Duodenal mucosa (tissue), 2 donors: ENCODE results near the gene EDN3.

Source experiments
- H3K27ac ChIP-seq: one replicate; pipeline ENCODE4 v1.7.0; 2013; ENCODE audit warnings: low read depth, low read length
- H3K27me3 ChIP-seq, 2 donors: one replicate each; pipeline ENCODE4 v1.7.0; 2013; ENCODE audit warnings: low read length in 2 of 2, control low read depth in 1 of 2; ENCODE audit not compliant: insufficient read depth in 2 of 2, control insufficient read depth in 1 of 2
- H3K36me3 ChIP-seq, 2 donors: one replicate each; pipeline ENCODE4 v1.7.0; 2013; ENCODE audit warnings: low read length in 2 of 2, control low read depth in 1 of 2; ENCODE audit not compliant: insufficient read depth in 2 of 2, control insufficient read depth in 1 of 2
- H3K4me1 ChIP-seq, 2 donors: one replicate each; pipeline ENCODE4 v1.7.0; 2013; ENCODE audit warnings: low read length in 2 of 2, control low read depth in 1 of 2; ENCODE audit not compliant: insufficient read depth in 2 of 2, control insufficient read depth in 1 of 2
- H3K4me3 ChIP-seq, 2 donors: one replicate each; pipeline ENCODE4 v1.7.0; 2013; ENCODE audit warnings: low read length in 2 of 2, low read depth in 1 of 2
- H3K9ac ChIP-seq, 2 donors: one replicate each; pipeline ENCODE4 v1.7.0; 2013; ENCODE audit warnings: low read length in 2 of 2, low read depth in 1 of 2
- H3K9me3 ChIP-seq, 2 donors: one replicate each; pipeline ENCODE4 v1.7.0; 2013; ENCODE audit warnings: low read length in 2 of 2, control low read depth in 1 of 2; ENCODE audit not compliant: control insufficient read depth in 1 of 2

EDN3 gene

DNA sequence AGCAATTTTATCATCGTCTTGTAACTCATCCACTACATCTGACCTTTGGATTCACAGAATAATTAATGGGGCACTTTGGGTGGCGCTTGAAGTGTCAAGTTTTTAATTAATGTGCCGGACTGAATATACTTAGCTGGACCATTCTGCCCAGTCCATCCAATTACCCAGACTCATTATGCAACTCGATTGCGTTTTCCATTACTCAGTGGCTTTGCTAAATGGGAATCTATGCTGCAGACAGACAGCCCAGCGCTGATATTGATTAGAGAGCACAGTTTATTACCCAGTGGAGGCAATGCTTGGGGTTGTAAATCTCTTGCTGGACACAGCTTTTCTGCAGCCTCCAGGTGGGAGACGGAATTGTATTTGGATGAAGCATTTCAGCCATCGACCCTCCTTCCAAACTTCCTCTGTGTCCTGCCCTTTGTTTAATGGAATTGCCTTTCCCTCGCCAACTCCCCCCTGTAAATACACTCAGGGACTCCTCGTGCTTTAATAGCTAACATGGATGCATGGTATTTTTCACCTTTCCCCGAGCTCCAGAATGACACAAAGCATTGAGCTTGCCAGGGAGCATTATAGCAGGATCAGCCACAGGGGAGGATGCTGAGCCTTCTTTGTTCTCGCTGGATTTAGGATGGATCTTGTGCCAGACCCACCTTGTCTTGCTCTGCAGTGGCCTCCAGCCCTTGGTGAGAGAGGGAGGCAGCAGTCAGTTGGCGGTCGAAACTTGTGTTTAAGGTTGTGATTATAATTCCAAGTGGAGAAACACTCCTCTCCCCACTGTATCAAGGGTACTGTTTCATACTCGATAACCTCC, 59.7 kb downstream of the EDN3 start:
- Histone ChIP-seq H3K9me3 (no peaks in the 10 kb centered on the region), H3K4me3 (no peak overlapping the region), H3K4me1 (peaks cover 0 to 10% of the 10 kb centered on the region in 2 donors), H3K9ac (no peak overlapping the region), H3K27me3 (peaks cover 4 to 7% of the 10 kb centered on the region in 2 donors), H3K27ac (no peak overlapping the region), H3K36me3 (no peaks in the 10 kb centered on the region)

DNA sequence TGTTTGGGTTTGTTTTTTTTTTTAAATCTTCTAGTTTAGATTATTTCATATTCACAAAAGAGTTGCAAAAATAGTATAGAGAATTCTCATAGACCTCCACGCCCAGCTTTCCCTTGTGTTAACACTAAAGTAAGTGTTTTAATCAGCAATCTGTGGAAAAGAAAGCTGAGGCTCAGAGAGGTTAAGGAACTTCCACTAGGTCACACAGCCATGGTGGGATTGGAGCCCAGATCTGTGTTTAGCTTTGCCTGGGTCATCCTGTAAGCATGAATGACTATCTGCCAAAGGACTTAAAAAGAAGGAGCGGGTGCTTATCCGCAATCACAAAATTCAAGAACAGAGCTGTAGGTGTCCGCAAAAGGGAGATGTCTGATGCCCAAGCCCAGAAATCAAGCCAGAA, 60.5 kb downstream of the EDN3 start:
- no peak overlapping the region for H3K4me3 ChIP-seq
- peaks cover 0 to 10% of the 10 kb centered on the region in 2 donors for H3K4me1 ChIP-seq
- no peak overlapping the region for H3K27ac ChIP-seq
- no peak overlapping the region for H3K9ac ChIP-seq
- H3K9me3 ChIP-seq, result no peaks in the 10 kb centered on the region
- peaks cover 4 to 7% of the 10 kb centered on the region in 2 donors for H3K27me3 ChIP-seq
- no peaks in the 10 kb centered on the region for H3K36me3 ChIP-seq

DNA sequence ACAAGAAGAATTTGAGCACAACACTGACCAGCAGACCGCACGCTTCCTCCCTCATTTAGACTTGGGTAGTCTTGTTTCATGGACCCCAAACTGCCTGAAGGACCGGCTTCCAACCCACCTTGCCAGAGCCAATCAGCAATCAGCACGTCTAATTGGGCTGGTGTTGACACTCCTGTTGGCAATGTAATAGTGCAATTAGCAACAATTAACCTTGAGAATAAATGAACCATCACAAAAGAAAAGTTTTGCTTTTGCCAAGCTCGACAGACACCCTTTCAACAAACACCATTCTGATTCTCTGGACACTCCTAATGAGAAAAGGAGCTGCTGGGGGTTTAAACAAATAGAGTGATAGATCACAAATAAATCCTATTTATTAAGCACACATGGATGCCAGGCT, 61.0 kb downstream of the EDN3 start:
- H3K4me1 ChIP-seq, result peaks cover 0 to 10% of the 10 kb centered on the region in 2 donors
- H3K36me3 ChIP-seq, result no peaks in the 10 kb centered on the region
- no peak overlapping the region for H3K9ac ChIP-seq
- no peaks in the 10 kb centered on the region for H3K9me3 ChIP-seq
- no peak overlapping the region for H3K27ac ChIP-seq
- H3K4me3 ChIP-seq, result no peak overlapping the region
- peaks cover 4 to 7% of the 10 kb centered on the region in 2 donors for H3K27me3 ChIP-seq

DNA sequence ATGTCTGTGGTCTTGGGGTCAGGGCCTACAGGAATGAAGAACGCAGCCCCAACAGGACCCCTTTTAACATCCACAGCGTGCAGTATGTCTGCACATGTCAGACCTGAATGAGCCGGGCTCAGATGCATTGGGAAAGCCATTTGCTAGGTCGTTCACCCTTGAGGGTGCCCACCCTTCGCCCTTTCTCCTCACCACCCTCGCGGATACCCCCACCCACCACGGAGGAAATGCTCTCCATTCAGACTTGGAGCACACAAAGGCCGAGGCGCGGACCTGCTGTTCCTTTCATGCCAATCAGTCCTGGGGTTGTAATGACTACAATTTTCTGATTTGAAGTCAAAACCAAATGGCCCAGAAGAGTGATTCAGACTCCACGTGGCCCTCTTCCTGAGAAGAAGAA, 62.7 kb downstream of the EDN3 start:
- Histone ChIP-seq H3K9me3 (no peaks in the 10 kb centered on the region), H3K27me3 (peaks cover 4 to 7% of the 10 kb centered on the region in 2 donors), H3K36me3 (no peaks in the 10 kb centered on the region), H3K4me3 (no peak overlapping the region), H3K4me1 (peaks cover 0 to 10% of the 10 kb centered on the region in 2 donors), H3K9ac (no peak overlapping the region), H3K27ac (no peak overlapping the region)

DNA sequence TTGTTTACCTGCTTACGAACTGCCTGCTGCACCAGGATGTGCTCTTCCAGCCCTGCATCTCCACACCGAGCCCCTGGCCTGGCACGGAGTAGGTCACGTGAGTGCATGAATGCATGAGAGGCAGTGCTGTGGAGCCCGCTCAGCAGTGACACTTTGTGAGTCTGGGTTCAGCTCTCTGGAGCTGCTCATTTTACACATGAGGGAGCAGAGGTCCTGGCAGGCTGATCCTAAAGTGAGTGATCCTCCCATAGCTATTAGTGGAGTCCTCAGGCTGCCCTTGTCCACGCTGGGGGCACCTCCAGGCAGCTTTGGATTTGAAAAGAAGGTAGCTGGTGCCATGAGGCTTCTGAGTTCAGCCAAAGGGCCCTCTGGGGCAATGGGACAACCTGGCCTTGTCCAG, 64.2 kb downstream of the EDN3 start:
- H3K9ac ChIP-seq, result no peak overlapping the region
- H3K4me1 ChIP-seq, result peaks cover 0 to 8% of the 10 kb centered on the region in 2 donors
- H3K9me3 ChIP-seq, result no peaks in the 10 kb centered on the region
- no peaks in the 10 kb centered on the region for H3K36me3 ChIP-seq
- no peak overlapping the region for H3K27ac ChIP-seq
- no peak overlapping the region for H3K4me3 ChIP-seq
- H3K27me3 ChIP-seq, result peaks cover 4 to 7% of the 10 kb centered on the region in 2 donors

DNA sequence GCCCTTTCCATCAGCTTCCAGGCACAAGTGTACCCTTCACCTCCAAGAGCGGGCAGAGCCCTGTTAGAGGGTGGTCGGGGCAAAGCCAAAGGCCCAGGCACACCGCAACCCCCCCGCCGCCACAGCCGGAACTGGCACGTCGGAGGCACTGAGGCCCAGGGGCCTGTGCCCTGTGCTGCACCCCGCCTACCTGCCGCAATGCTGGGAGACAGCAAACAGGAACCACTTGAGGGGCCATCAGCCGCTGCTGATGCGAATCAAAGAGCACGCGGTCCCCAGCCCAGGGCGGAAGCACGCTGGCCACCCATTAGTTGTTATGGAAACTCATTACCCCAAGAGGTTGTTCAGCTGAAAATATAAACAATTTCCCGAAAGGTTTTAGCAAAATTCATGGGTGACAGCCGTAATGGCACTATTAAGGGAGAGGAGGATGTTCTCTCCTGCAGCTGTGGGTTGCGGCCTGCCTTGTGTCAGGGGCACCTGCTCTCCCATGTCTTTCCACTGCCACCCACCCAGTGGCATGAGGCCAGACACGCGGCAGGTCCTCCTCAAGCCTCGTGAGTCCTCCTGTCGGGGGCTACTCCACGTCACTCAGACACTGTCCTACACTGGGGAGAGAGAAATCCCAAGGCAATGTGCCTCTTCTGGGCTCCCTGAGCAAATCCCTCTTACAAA, 65.3 kb downstream of the EDN3 start:
- no peaks in the 10 kb centered on the region for H3K4me1 ChIP-seq
- no peak overlapping the region for H3K27ac ChIP-seq
- no peaks in the 10 kb centered on the region for H3K36me3 ChIP-seq
- no peak overlapping the region for H3K4me3 ChIP-seq
- H3K27me3 ChIP-seq, result peaks cover 0 to 5% of the 10 kb centered on the region in 2 donors
- H3K9me3 ChIP-seq, result no peaks in the 10 kb centered on the region
- no peak overlapping the region for H3K9ac ChIP-seq

DNA sequence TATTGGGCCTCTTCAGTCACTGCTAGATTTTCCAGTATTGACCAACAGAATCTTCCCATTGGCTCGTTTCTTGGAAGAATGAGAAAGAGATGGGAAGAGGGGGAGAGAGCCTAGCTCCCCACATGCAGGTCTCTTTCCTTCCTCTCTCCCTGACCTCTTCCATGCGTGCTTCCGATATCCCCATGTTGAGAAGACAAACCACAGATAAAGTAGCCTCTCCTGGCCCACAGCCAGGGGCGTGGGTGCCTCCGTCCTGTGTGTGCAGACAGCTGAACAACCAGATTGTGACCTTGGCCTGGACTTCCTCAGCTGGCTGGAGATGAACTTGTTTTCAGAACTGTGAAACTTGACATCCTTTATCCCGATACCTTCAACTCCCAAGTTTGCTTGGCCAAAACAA, 71.0 kb downstream of the EDN3 start:
- Histone ChIP-seq H3K9ac (no peak overlapping the region), H3K27me3 (peaks cover 0 to 2% of the 10 kb centered on the region in 2 donors), H3K27ac (no peak overlapping the region), H3K4me3 (no peak overlapping the region), H3K36me3 (no peaks in the 10 kb centered on the region), H3K4me1 (no peaks in the 10 kb centered on the region), H3K9me3 (no peaks in the 10 kb centered on the region)

DNA sequence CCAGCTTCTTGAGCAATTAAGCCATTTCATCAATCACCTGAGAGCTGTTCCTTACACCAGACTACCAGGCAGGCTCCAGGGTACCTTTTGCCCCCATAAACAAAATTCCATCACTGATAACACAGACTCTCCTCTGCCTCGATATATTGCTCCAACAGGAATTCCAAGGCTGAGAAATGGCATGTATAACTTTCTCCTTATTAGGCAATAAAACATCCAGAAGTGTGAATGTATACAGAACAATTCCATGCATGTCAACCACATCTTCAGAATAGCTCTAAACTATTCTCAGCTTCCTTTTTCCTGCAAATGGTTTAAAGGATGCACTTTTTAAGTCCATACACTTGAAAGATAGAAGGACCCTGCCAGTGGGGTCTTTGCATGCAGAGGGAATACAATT, 73.8 kb downstream of the EDN3 start:
- no peaks in the 10 kb centered on the region for H3K36me3 ChIP-seq
- no peaks in the 10 kb centered on the region for H3K9me3 ChIP-seq
- H3K27ac ChIP-seq, result no peak overlapping the region
- H3K4me3 ChIP-seq, result no peak overlapping the region
- H3K9ac ChIP-seq, result no peak overlapping the region
- no peaks in the 10 kb centered on the region for H3K4me1 ChIP-seq
- H3K27me3 ChIP-seq, result peaks cover under 1 to 4% of the 10 kb centered on the region in 2 donors

DNA sequence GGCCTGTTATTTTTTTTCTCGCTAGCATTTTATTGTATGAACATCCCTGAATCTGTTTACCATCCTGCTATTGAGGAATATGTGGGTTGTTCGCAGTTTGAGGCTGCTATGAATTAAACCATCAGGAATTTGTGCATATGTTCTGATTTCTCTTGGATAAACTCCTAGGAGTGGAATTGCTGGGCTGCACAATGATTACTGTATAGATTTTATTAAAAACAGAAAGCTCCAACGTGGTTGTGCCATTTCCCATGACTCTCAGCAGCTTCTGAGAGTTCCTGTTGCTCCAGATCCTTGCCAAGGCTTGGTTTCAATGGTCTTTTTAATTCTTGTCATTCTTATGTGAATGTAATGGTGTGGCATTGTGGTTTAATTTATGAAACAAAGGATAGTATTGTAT, 75.1 kb downstream of the EDN3 start:
- Histone ChIP-seq H3K27ac (no peak overlapping the region), H3K27me3 (peaks cover 3 to 10% of the 10 kb centered on the region in 2 donors), H3K4me3 (no peak overlapping the region), H3K9me3 (no peaks in the 10 kb centered on the region), H3K36me3 (no peaks in the 10 kb centered on the region), H3K9ac (no peak overlapping the region), H3K4me1 (no peaks in the 10 kb centered on the region)
